GM23338 (cell line): ENCODE measurements around the gene SMAGP. TPM values are rescaled to one million over a fixed set of nuclear protein-coding genes. Genes with fewer than 3 reads are reported as not detected.
"Not testable (repeated sequence)": the region's sequence is repeated elsewhere in the genome, so short reads cannot be mapped to it uniquely, and the experiment has no call there.

Experiments used
- ATAC-seq: fragments of 200-7000 bp; cut with Tn5 transposase; 3 replicates; pipeline ENCODE4 v1.9.1; 2020
- DNase-seq: peaks from one replicate; pipeline ENCODE4 v3.0.0-alpha.2; 2015; ENCODE audit warnings: low spot score
- H2AFZ ChIP-seq: fragments of 200-600 bp; sonication (generic); 2 replicates; pipeline ENCODE4 v1.8.0; 2016; ENCODE audit warnings: antibody characterized with exemption, mild to moderate bottlenecking, moderate library complexity
- H3F3A ChIP-seq: fragments of 200-600 bp; sonication (generic); replicated peaks from 2 replicates; pipeline ENCODE4 v1.8.0; 2017; ENCODE audit warnings: antibody characterized with exemption, mixed run types, low read depth
- H3K27ac ChIP-seq: fragments of 200-600 bp; sonication (generic); 2 replicates; pipeline ENCODE4 v1.6.1; 2016; ENCODE audit warnings: low read depth
- H3K27me3 ChIP-seq: fragments of 200-600 bp; sonication (generic); 2 replicates; pipeline ENCODE4 v1.8.0; 2016; ENCODE audit warnings: mild to moderate bottlenecking, mixed run types, moderate library complexity; ENCODE audit not compliant: insufficient read depth
- H3K36me3 ChIP-seq: fragments of 200-600 bp; sonication (generic); 2 replicates; pipeline ENCODE4 v1.8.0; 2016; ENCODE audit warnings: mild to moderate bottlenecking; ENCODE audit not compliant: insufficient read depth
- H3K4me1 ChIP-seq: fragments of 200-600 bp; sonication (generic); 2 replicates; pipeline ENCODE4 v1.8.0; 2016; ENCODE audit warnings: mild to moderate bottlenecking, moderate library complexity; ENCODE audit not compliant: insufficient read depth
- H3K4me2 ChIP-seq: fragments of 200-600 bp; sonication (generic); 2 replicates; pipeline ENCODE4 v1.7.1; 2017; ENCODE audit warnings: mixed run types
- H3K4me3 ChIP-seq: fragments of 200-600 bp; sonication (generic); 2 replicates; pipeline ENCODE4 v1.6.1; 2016; ENCODE audit warnings: mixed run types
- H3K79me2 ChIP-seq: fragments of 200-600 bp; sonication (generic); replicated peaks from 2 replicates; pipeline ENCODE4 v1.8.0; 2017; ENCODE audit warnings: mild to moderate bottlenecking; ENCODE audit not compliant: insufficient read depth
- H3K9me2 ChIP-seq: fragments of 200-600 bp; sonication (generic); 2 replicates; pipeline ENCODE4 v1.8.0; 2017; ENCODE audit not compliant: insufficient read depth
- H4K20me1 ChIP-seq: fragments of 200-600 bp; sonication (generic); replicated peaks from 2 replicates; pipeline ENCODE4 v1.8.0; 2017; ENCODE audit warnings: mild to moderate bottlenecking; ENCODE audit not compliant: insufficient read depth
- H3K27ac Mint-ChIP-seq: 2 replicates; pipeline ENCODE4 v1.8.0; 2020; ENCODE audit warnings: inconsistent platforms, mild to moderate bottlenecking, moderate library complexity, mixed read lengths
- H3K27me3 Mint-ChIP-seq: 3 replicates; pipeline ENCODE4 v1.8.0; 2022; ENCODE audit warnings: low read depth, mild to moderate bottlenecking, moderate library complexity, mixed read lengths, inconsistent platforms; ENCODE audit not compliant: insufficient read depth, poor library complexity
- H3K36me3 Mint-ChIP-seq: 3 replicates; pipeline ENCODE4 v1.8.0; 2021; ENCODE audit warnings: low read depth, mild to moderate bottlenecking, inconsistent platforms, moderate library complexity, mixed read lengths
- H3K4me1 Mint-ChIP-seq: 3 replicates; pipeline ENCODE4 v1.8.0; 2020; ENCODE audit warnings: mild to moderate bottlenecking, inconsistent platforms, mixed read lengths
- H3K4me3 Mint-ChIP-seq: 3 replicates; pipeline ENCODE4 v1.8.0; 2021; ENCODE audit warnings: moderate library complexity, mild to moderate bottlenecking, inconsistent platforms, mixed read lengths
- H3K9me3 Mint-ChIP-seq: 3 replicates; pipeline ENCODE4 v1.8.0; 2020; ENCODE audit warnings: moderate library complexity, mild to moderate bottlenecking, inconsistent platforms, mixed read lengths
- CREB1 ChIP-seq: fragments of 250-450 bp; sonication (Bioruptor Pico); IDR thresholded peaks from 2 replicates; pipeline ENCODE4 v1.5.0; 2020; ENCODE audit warnings: low read depth, mild to moderate bottlenecking, moderate library complexity
- CTCF ChIP-seq, 2 experiments: fragments of 200-600 bp in 1 of 2; sonication (generic) in 1 of 2; conservative IDR thresholded peaks; 2 replicates each; pipeline versions ENCODE4 v1.5.1 to v1.6.1; 2016 to 2017; ENCODE audit warnings: antibody characterized with exemption in 2 of 2, low read depth in 2 of 2, mild to moderate bottlenecking in 2 of 2, moderate library complexity in 1 of 2
- ETS1 ChIP-seq: IDR thresholded peaks from 2 replicates; pipeline ENCODE4 v1.6.1; 2016; ENCODE audit warnings: antibody characterized with exemption
- EZH2 ChIP-seq: fragments of 200-600 bp; sonication (generic); IDR thresholded peaks from one replicate; pipeline ENCODE4 v1.8.0; 2017; ENCODE audit warnings: antibody characterized with exemption, mild to moderate bottlenecking, low read depth; ENCODE audit not compliant: unreplicated experiment
- EZH2phosphoT487 ChIP-seq: fragments of 200-600 bp; sonication (generic); IDR thresholded peaks from one replicate; pipeline ENCODE4 v1.8.1; 2018; ENCODE audit warnings: antibody characterized with exemption; ENCODE audit not compliant: unreplicated experiment
- JUNB ChIP-seq: IDR thresholded peaks from one replicate; pipeline ENCODE4 v1.6.1; 2016; ENCODE audit warnings: antibody characterized with exemption; ENCODE audit not compliant: unreplicated experiment
- POLR2AphosphoS5 ChIP-seq: IDR thresholded peaks from 2 replicates; pipeline ENCODE4 v1.6.1; 2016; ENCODE audit warnings: antibody characterized with exemption, low read depth
- STAT1 ChIP-seq: IDR thresholded peaks from one replicate; pipeline ENCODE4 v1.6.1; 2016; ENCODE audit warnings: antibody characterized with exemption; ENCODE audit not compliant: unreplicated experiment
- ZNF114 ChIP-seq: fragments of 250-450 bp; sonication (Bioruptor Pico); IDR thresholded peaks from 2 replicates; pipeline ENCODE4 v1.5.0; 2020; ENCODE audit warnings: mild to moderate bottlenecking, moderate library complexity
- ZNF331 ChIP-seq: fragments of 250-450 bp; sonication (Bioruptor Pico); IDR thresholded peaks from 2 replicates; pipeline ENCODE4 v1.5.0; 2020; ENCODE audit warnings: low read depth, mild to moderate bottlenecking, moderate library complexity
- polyA plus RNA-seq: library from polyadenylated mRNA; unstranded; fragments of >200 nt; fragmentation: Nextera tagmentation; extraction: Ambion mirVana; gene quantifications from 2 replicates; pipeline ENCODE4 v1.2.1, GENCODE V29; 2016
- total RNA-seq: library from RNA; depleted of rRNA; stranded (reverse); fragments of >200 nt; shearing (Covaris generic); gene quantifications from 2 replicates; pipeline ENCODE4 v1.2.3, GENCODE V29; 2014

The SMAGP gene
- total and polyA plus RNA-seq, 2 experiments from 2014 or later, result 4.7 to 8.2 TPM

GRCh38 chr12:51263341-51263740 lies 6.9 kb downstream of the SMAGP start:
- H3K79me2 ChIP-seq, result no peaks in the 10 kb centered on the region
- ATAC-seq (no peak), DNase-seq (no peak)
- H3K36me3 Mint-ChIP-seq, result no peaks in the 10 kb centered on the region; the same call in 2 of the 3 replicates
- no peaks in the 10 kb centered on the region for H3K27me3 Mint-ChIP-seq
- no peaks in the 10 kb centered on the region for H3F3A ChIP-seq
- no peaks in the 10 kb centered on the region for H3K9me3 Mint-ChIP-seq
- H3K27ac ChIP-seq, result no peak overlapping the region
- H3K9me2 ChIP-seq, result no peaks in the 10 kb centered on the region
- no peak overlapping the region for H3K4me2 ChIP-seq
- no peak for TF ChIP-seq JUNB
- no peak for TF ChIP-seq CTCF (conservative IDR thresholded peaks at IDR 0.05; ENCODE audit: low read depth in 2 of 2)
- no peak for TF ChIP-seq ZNF331 (CRISPR knock-in tag)
- TF ChIP-seq ETS1, result no peak
- TF ChIP-seq CREB1 (CRISPR knock-in tag), result no peak
- no peak for TF ChIP-seq ZNF114 (CRISPR knock-in tag)
- H3K4me1 Mint-ChIP-seq, result peaks cover 11% of the 10 kb centered on the region
- no peak overlapping the region for H3K27ac Mint-ChIP-seq
- H3K4me3 Mint-ChIP-seq, result no peak overlapping the region
- no peak overlapping the region for H2AFZ ChIP-seq
- no peaks in the 10 kb centered on the region for H3K27me3 ChIP-seq
- no peak overlapping the region for H3K4me3 ChIP-seq
- no peaks in the 10 kb centered on the region for H3K4me1 ChIP-seq
- H4K20me1 ChIP-seq, result no peaks in the 10 kb centered on the region
- H3K36me3 ChIP-seq, result 0 out of 2 replicates have a peak, but pooled peaks cover 3% of the 10 kb centered on the region

- no peaks in the 10 kb centered on the region for H4K20me1 ChIP-seq
- Mint-ChIP-seq H3K27me3 (no peaks in the 10 kb centered on the region), H3K27ac (no peak overlapping the region), H3K4me1 (peaks cover 11% of the 10 kb centered on the region), H3K9me3 (no peaks in the 10 kb centered on the region), H3K36me3 (no peaks in the 10 kb centered on the region; the same call in 2 of the 3 replicates), H3K4me3 (no peak overlapping the region)
- no peak overlapping the region for H3K4me2 ChIP-seq
- no peak overlapping the region for H3K4me3 ChIP-seq
- no peaks in the 10 kb centered on the region for H3K9me2 ChIP-seq
- peak; percentile 84 for DNase-seq
- no peaks in the 10 kb centered on the region for H3F3A ChIP-seq
- ATAC-seq, result peak; percentile 95
- no peaks in the 10 kb centered on the region for H3K79me2 ChIP-seq
- H3K27ac ChIP-seq, result no peak overlapping the region
- H2AFZ ChIP-seq, result no peak overlapping the region
- no peak for TF ChIP-seq POLR2AphosphoS5
- peak; percentile 63 to 66 for TF ChIP-seq CTCF (conservative IDR thresholded peaks at IDR 0.05; ENCODE audit: low read depth in 2 of 2)
- no peak for TF ChIP-seq STAT1
- TF ChIP-seq CREB1 (CRISPR knock-in tag), result no peak
- no peak for TF ChIP-seq ETS1
- TF ChIP-seq EZH2, result no peak
- no peak for TF ChIP-seq ZNF331 (CRISPR knock-in tag)
- no peak for TF ChIP-seq EZH2phosphoT487
- TF ChIP-seq ZNF114 (CRISPR knock-in tag), result no peak
- H3K27me3 ChIP-seq, result no peaks in the 10 kb centered on the region
- no peaks in the 10 kb centered on the region for H3K4me1 ChIP-seq
- H3K36me3 ChIP-seq, result 0 out of 2 replicates have a peak, but pooled peaks cover 3% of the 10 kb centered on the region
Measured at GRCh38 chr12:51262758-51263177, 7.4 kb downstream of the SMAGP start.

- H3K27ac Mint-ChIP-seq, H3K27me3 Mint-ChIP-seq, H3K4me2 ChIP-seq, H3K36me3 Mint-ChIP-seq, H3K27me3 ChIP-seq, H3K4me1 ChIP-seq, H4K20me1 ChIP-seq, H3K4me3 ChIP-seq, H3K9me3 Mint-ChIP-seq, DNase-seq, H3K4me3 Mint-ChIP-seq, H3K9me2 ChIP-seq, H2AFZ ChIP-seq, H3K79me2 ChIP-seq, H3K4me1 Mint-ChIP-seq, H3K27ac ChIP-seq, H3K36me3 ChIP-seq, ATAC-seq, H3F3A ChIP-seq: not testable (repeated sequence)
Measured at GRCh38 chr12:51259600-51259999, 10.6 kb downstream of the SMAGP start.
